Loucy (cell line): ENCODE measurements around the gene L1TD1.

Experiments used
- EZH2phosphoT487 ChIP-seq: fragments of 200-600 bp; IDR thresholded peaks from 2 replicates; pipeline ENCODE4 v1.6.1; 2018; ENCODE audit warnings: antibody characterized with exemption, mild to moderate bottlenecking, moderate library complexity, borderline replicate concordance
- TF ChIP-seq, protein P1 (sequence below): fragments of 200-600 bp; sonication (generic); conservative IDR thresholded peaks from 2 replicates; pipeline ENCODE4 v1.5.1; 2014; ENCODE audit warnings: mild to moderate bottlenecking, antibody characterized with exemption, low read length

DNA sequence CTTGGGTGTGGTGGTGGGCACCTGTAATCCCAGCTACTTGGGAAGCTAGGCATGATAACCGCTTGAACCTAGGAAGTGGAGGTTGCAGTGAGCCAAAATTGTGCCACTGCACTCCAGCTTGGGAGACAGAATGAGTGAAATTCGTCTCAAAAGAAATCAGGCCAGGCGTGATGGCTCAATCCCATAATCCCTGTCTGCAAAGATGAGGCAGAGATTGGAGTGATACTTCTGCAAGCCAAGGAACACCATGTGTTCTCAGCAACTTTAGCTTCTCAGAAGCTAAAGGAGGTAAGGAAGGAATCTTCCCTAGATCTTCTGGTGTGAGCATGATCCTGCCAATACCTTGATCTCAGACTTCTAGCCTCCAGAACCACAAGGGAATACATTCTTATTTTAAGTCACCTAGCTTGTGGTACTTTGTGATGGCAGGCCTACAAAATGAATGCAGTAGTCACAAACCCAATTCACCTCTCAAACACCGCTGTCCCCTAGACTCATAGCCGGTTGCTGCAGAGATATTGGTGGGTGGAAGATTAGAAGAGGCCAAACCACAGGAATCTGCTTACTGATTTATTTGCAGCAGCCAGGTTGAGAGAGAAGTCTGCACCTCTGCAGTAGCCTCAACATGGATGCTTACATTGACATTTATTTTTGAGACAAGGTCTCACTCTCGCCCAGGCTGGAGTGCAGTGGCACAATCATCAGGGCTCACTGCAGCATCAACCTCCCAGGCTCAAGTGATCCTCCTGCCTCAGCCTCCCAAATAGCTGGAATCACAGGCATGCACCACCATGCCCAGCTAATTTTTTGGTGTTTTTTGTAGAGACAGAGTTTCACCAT is 18.6 kb downstream of the L1TD1 start:
- TF ChIP-seq, protein P1, sequence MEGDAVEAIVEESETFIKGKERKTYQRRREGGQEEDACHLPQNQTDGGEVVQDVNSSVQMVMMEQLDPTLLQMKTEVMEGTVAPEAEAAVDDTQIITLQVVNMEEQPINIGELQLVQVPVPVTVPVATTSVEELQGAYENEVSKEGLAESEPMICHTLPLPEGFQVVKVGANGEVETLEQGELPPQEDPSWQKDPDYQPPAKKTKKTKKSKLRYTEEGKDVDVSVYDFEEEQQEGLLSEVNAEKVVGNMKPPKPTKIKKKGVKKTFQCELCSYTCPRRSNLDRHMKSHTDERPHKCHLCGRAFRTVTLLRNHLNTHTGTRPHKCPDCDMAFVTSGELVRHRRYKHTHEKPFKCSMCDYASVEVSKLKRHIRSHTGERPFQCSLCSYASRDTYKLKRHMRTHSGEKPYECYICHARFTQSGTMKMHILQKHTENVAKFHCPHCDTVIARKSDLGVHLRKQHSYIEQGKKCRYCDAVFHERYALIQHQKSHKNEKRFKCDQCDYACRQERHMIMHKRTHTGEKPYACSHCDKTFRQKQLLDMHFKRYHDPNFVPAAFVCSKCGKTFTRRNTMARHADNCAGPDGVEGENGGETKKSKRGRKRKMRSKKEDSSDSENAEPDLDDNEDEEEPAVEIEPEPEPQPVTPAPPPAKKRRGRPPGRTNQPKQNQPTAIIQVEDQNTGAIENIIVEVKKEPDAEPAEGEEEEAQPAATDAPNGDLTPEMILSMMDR: no peak
- TF ChIP-seq EZH2phosphoT487: no peak
